K562 (cell line): ENCODE data around the gene UBE2E3. TPM values are rescaled to one million over a fixed set of nuclear protein-coding genes. Genes with fewer than 3 reads are reported as not detected.
A peak's percentile ranks its signal among the peaks of the same experiment; 100 is the strongest.

Experiments
- CHAMP1 ChIP-seq: fragments of 450-650 bp; IDR thresholded peaks from 2 replicates; pipeline ENCODE4 v1.6.1; 2016; ENCODE audit warnings: mild to moderate bottlenecking
- E2F4 ChIP-seq: sonication (generic); formaldehyde crosslinking; IDR thresholded peaks from 2 replicates; pipeline ENCODE4 v1.8.0; 2022; ENCODE audit warnings: mild to moderate bottlenecking, low read depth, missing genetic modification reagents
- FOXK2 ChIP-seq, 2 experiments: fragments of 450-650 bp; IDR thresholded peaks in 1 of 2; conservative IDR thresholded peaks in 1 of 2; 2 replicates each; pipeline ENCODE4 v1.6.1; 2016; ENCODE audit warnings: low read depth in 2 of 2, mild to moderate bottlenecking in 1 of 2
- GABPB1 ChIP-seq: sonication (generic); formaldehyde crosslinking; IDR thresholded peaks from 2 replicates; pipeline ENCODE4 v1.8.0; 2022; ENCODE audit warnings: mild to moderate bottlenecking, missing genetic modification reagents
- IFI16 ChIP-seq: fragments of 250-450 bp; sonication (Bioruptor Pico); IDR thresholded peaks from 2 replicates; pipeline ENCODE4 v2.1.2; 2022; ENCODE audit warnings: mild to moderate bottlenecking, inconsistent platforms
- MAZ ChIP-seq, 2 experiments: fragments of 450-650 bp in 1 of 2; sonication (generic) in 1 of 2; formaldehyde crosslinking; IDR thresholded peaks in 1 of 2; conservative IDR thresholded peaks in 1 of 2; 2 replicates each; pipeline versions ENCODE4 v1.4.0 to v1.5.0; 2020; ENCODE audit warnings: mild to moderate bottlenecking in 1 of 2, missing genetic modification reagents in 1 of 2
- MCM5 ChIP-seq: fragments of 450-650 bp; IDR thresholded peaks from 2 replicates; pipeline ENCODE4 v1.6.1; 2016; ENCODE audit warnings: low read depth
- NFE2L1 ChIP-seq: fragments of 450-650 bp; IDR thresholded peaks from 2 replicates; pipeline ENCODE4 v1.6.1; 2016; ENCODE audit warnings: missing genetic modification characterization, low read depth, mild to moderate bottlenecking, missing compliant biosample characterization, moderate library complexity, borderline replicate concordance
- PKNOX1 ChIP-seq: fragments of 450-650 bp; IDR thresholded peaks from 2 replicates; pipeline ENCODE4 v1.6.1; 2016
- RAD51 ChIP-seq: fragments of 450-650 bp; IDR thresholded peaks from 2 replicates; pipeline ENCODE4 v1.7.1; 2016; ENCODE audit warnings: low read depth, mild to moderate bottlenecking, borderline replicate concordance
- RB1 ChIP-seq: fragments of 450-650 bp; IDR thresholded peaks from 2 replicates; pipeline ENCODE4 v1.6.1; 2017; ENCODE audit warnings: low read depth, mild to moderate bottlenecking
- TCFL5 ChIP-seq: fragments of 250-450 bp; sonication (Bioruptor Pico); conservative IDR thresholded peaks from 2 replicates; pipeline ENCODE4 v1.6.1; 2021; ENCODE audit warnings: mild to moderate bottlenecking, moderate library complexity, matching md5 sums
- VEZF1 ChIP-seq: fragments of 200-800 bp; sonication (Bioruptor generic); IDR thresholded peaks from 2 replicates; pipeline ENCODE4 v1.6.1; 2017; ENCODE audit warnings: missing genetic modification characterization, missing compliant biosample characterization
- ZNF134 ChIP-seq: fragments of 250-450 bp; sonication (Bioruptor Pico); conservative IDR thresholded peaks from 2 replicates; pipeline ENCODE4 v1.4.0; 2020
- ZNF316 ChIP-seq: fragments of 450-650 bp; IDR thresholded peaks from 2 replicates; pipeline ENCODE4 v1.6.1; 2016
- ZNF507 ChIP-seq: conservative IDR thresholded peaks from 2 replicates; pipeline ENCODE4 v1.6.1; 2017; ENCODE audit warnings: missing genetic modification characterization, missing compliant biosample characterization
- ZNF696 ChIP-seq: fragments of 250-450 bp; sonication (Bioruptor Pico); conservative IDR thresholded peaks from 2 replicates; pipeline ENCODE4 v1.4.0; 2020; ENCODE audit warnings: mild to moderate bottlenecking, moderate library complexity
- ZNF75A ChIP-seq: fragments of 450-650 bp; formaldehyde crosslinking; IDR thresholded peaks from 2 replicates; pipeline ENCODE4 v1.4.0; 2020; ENCODE audit warnings: mild to moderate bottlenecking
- ZNF780A ChIP-seq: fragments of 250-450 bp; sonication (Bioruptor Pico); IDR thresholded peaks from 2 replicates; pipeline ENCODE4 v1.5.0; 2021; ENCODE audit warnings: mild to moderate bottlenecking
- ZNF785 ChIP-seq: fragments of 250-450 bp; sonication (Bioruptor Pico); IDR thresholded peaks from 2 replicates; pipeline ENCODE4 v1.4.0; 2020; ENCODE audit warnings: mild to moderate bottlenecking
- ZNF830 ChIP-seq: fragments of 250-450 bp; sonication (Bioruptor Pico); IDR thresholded peaks from 2 replicates; pipeline ENCODE4 v1.5.0; 2021; ENCODE audit warnings: mild to moderate bottlenecking
- polyA plus RNA-seq, 8 experiments: library from polyadenylated mRNA; depleted of rRNA in 4 of 8; stranded (reverse) in 5 of 8; unstranded in 3 of 8; fragments of >200 nt; fragmentation: Nextera tagmentation in 2 of 8; fragmentation: Illumina TruSeq in 1 of 8; extraction: Ambion mirVana in 2 of 8; extraction: Trizol in 1 of 8; gene quantifications; 2 replicates each; pipeline versions ENCODE4 v1.2.1 to v1.2.3, GENCODE V29; 2011 to 2014; ENCODE audit warnings: inconsistent platforms in 1 of 8, missing spikeins in 1 of 8
- total RNA-seq, 7 experiments: library from RNA; depleted of rRNA in 6 of 7; stranded (reverse); fragments of >200 nt in 6 of 7; fragmentation: Illumina TruSeq in 2 of 7; extraction: Trizol in 2 of 7; gene quantifications; 2 replicates each; pipeline versions ENCODE4 v1.2.1 to v1.2.3, GENCODE V29; 2011 to 2021; ENCODE audit warnings: low replicate concordance in 1 of 7

The UBE2E3 gene
- total and polyA plus RNA-seq, 9 of the 15 experiments (the other 6 are each of a cell fraction or from before 2014, with no cell fraction given) = 58.2 to 173 (median 78.0) TPM

- TF ChIP-seq ZNF696 (CRISPR knock-in tag) (no peak), FOXK2 (conservative IDR thresholded peaks at IDR 0.05 in 1 of 2, IDR thresholded peaks at IDR 0.05 in 1 of 2; ENCODE audit: low read depth in 2 of 2) (no peak), RB1 (peak; percentile 82), ZNF75A (CRISPR knock-in tag) (no peak), CHAMP1 (no peak), ZNF830 (CRISPR knock-in tag) (no peak), IFI16 (no peak), TCFL5 (CRISPR knock-in tag) (no peak), ZNF134 (CRISPR knock-in tag) (no peak), ZNF780A (no peak), ZNF785 (no peak), PKNOX1 (no peak), NFE2L1 (tag) (no peak), MAZ (CRISPR knock-in tag; conservative IDR thresholded peaks at IDR 0.05 in 1 of 2, IDR thresholded peaks at IDR 0.05 in 1 of 2) (peak; percentile 55 to 94), VEZF1 (CRISPR knock-in tag) (peak; percentile 98), RAD51 (no peak), GABPB1 (CRISPR knock-in tag) (no peak; the same call in 1 of the 2 replicates), ZNF507 (tag) (no peak), E2F4 (CRISPR knock-in tag) (no peak), ZNF316 (no peak), MCM5 (no peak)
These were observed at the start of gene UBE2E3 (continued) for GRCh38 chr2:180980106-180980942.
